Neural cell (in vitro differentiated cells): Measurements from ENCODE around the gene DGKA. TPM values are rescaled to one million over a fixed set of nuclear protein-coding genes. Genes with fewer than 3 reads are reported as not detected.

Source experiments
- H2AFZ ChIP-seq: fragments of 200-600, 300-800 bp; sonication (generic), shearing (Covaris generic); 2 replicates; pipeline ENCODE4 v1.6.0; 2014; ENCODE audit warnings: low read depth, mild to moderate bottlenecking, antibody characterized with exemption, low read length, moderate library complexity
- H3F3A ChIP-seq: fragments of 200-600 bp; shearing (Covaris generic); 2 replicates; pipeline ENCODE4 v1.6.1; 2016; ENCODE audit warnings: mild to moderate bottlenecking, moderate library complexity, mixed read lengths, antibody characterized with exemption, low read length; ENCODE audit not compliant: insufficient read depth, poor library complexity, severe bottlenecking
- H3K27ac ChIP-seq: fragments of 200-600, 300-800 bp; sonication (generic), shearing (Covaris generic); 2 replicates; pipeline ENCODE4 v1.5.1; 2014; ENCODE audit warnings: mild to moderate bottlenecking, low read length, moderate library complexity
- H3K27me3 ChIP-seq: fragments of 300-800, 200-600 bp; sonication (generic), shearing (Covaris generic); 2 replicates; pipeline ENCODE4 v1.6.0; 2014; ENCODE audit warnings: mild to moderate bottlenecking, low read depth, low read length, moderate library complexity; ENCODE audit not compliant: insufficient read depth
- H3K36me3 ChIP-seq: fragments of 300-800, 200-600 bp; sonication (generic), shearing (Covaris generic); 2 replicates; pipeline ENCODE4 v1.5.1; 2014; ENCODE audit warnings: mild to moderate bottlenecking, antibody characterized with exemption, low read length, moderate library complexity; ENCODE audit not compliant: insufficient read depth
- H3K4me2 ChIP-seq: fragments of 300-800, 200-600 bp; sonication (generic), shearing (Covaris generic); 2 replicates; pipeline ENCODE4 v1.6.0; 2014; ENCODE audit warnings: mild to moderate bottlenecking, low read length
- H3K4me3 ChIP-seq: fragments of 300-800, 200-600 bp; sonication (generic), shearing (Covaris generic); 2 replicates; pipeline ENCODE4 v1.5.1; 2014; ENCODE audit warnings: mild to moderate bottlenecking, low read length, moderate library complexity
- H3K79me2 ChIP-seq: fragments of 200-600 bp; shearing (Covaris generic); replicated peaks from 2 replicates; pipeline ENCODE4 v1.6.0; 2014; ENCODE audit warnings: mild to moderate bottlenecking, low read length, moderate library complexity; ENCODE audit not compliant: insufficient read depth
- H3K9ac ChIP-seq: fragments of 300-800, 200-600 bp; sonication (generic), shearing (Covaris generic); 2 replicates; pipeline ENCODE4 v1.6.1; 2016; ENCODE audit warnings: mild to moderate bottlenecking, low read length, mixed read lengths
- H3K9me2 ChIP-seq: fragments of 200-600 bp; shearing (Covaris generic); 2 replicates; pipeline ENCODE4 v1.6.1; 2016; ENCODE audit warnings: mild to moderate bottlenecking, low read length, mixed read lengths; ENCODE audit not compliant: insufficient read depth
- H3K9me3 ChIP-seq: fragments of 200-600, 300-800 bp; sonication (generic), shearing (Covaris generic); 2 replicates; pipeline ENCODE4 v1.6.1; 2016; ENCODE audit warnings: mild to moderate bottlenecking, mixed run types, low read length, moderate library complexity, mixed read lengths
- H4K20me1 ChIP-seq: fragments of 200-600 bp; shearing (Covaris generic); 2 replicates; pipeline ENCODE4 v1.6.1; 2016; ENCODE audit warnings: mild to moderate bottlenecking, mixed run types; ENCODE audit not compliant: insufficient read depth
- CTCF ChIP-seq: fragments of 450-650 bp; IDR thresholded peaks from 2 replicates; pipeline ENCODE4 v1.5.1; 2014; ENCODE audit warnings: antibody characterized with exemption, mild to moderate bottlenecking, moderate library complexity; ENCODE audit not compliant: poor library complexity, severe bottlenecking
- EP300 ChIP-seq: fragments of 450-650 bp; conservative IDR thresholded peaks from 2 replicates; pipeline ENCODE4 v1.6.1; 2014; ENCODE audit warnings: antibody characterized with exemption, mild to moderate bottlenecking, moderate library complexity; ENCODE audit not compliant: poor library complexity, severe bottlenecking
- EZH2 ChIP-seq: fragments of 200-600, 300-800 bp; shearing (Covaris generic), sonication (generic); IDR thresholded peaks from 2 replicates; pipeline ENCODE4 v1.6.1; 2014; ENCODE audit warnings: antibody characterized with exemption, low read length, borderline replicate concordance, mild to moderate bottlenecking; ENCODE audit not compliant: insufficient read depth, poor library complexity, severe bottlenecking
- MXI1 ChIP-seq: fragments of 450-650 bp; conservative IDR thresholded peaks from 2 replicates; pipeline ENCODE4 v1.6.1; 2014; ENCODE audit warnings: antibody characterized with exemption, mild to moderate bottlenecking; ENCODE audit not compliant: poor library complexity, severe bottlenecking
- POLR2AphosphoS5 ChIP-seq: IDR thresholded peaks from 2 replicates; pipeline ENCODE4 v1.6.1; 2012
- RAD21 ChIP-seq: fragments of 450-650 bp; conservative IDR thresholded peaks from 2 replicates; pipeline ENCODE4 v1.6.1; 2014; ENCODE audit warnings: antibody characterized with exemption, mild to moderate bottlenecking, moderate library complexity
- REST ChIP-seq: IDR thresholded peaks from 2 replicates; pipeline ENCODE4 v1.6.1; 2012; ENCODE audit warnings: borderline replicate concordance
- TAF1 ChIP-seq: IDR thresholded peaks from 2 replicates; pipeline ENCODE4 v1.6.1; 2012; ENCODE audit warnings: low read depth
- polyA plus RNA-seq: library from polyadenylated mRNA; depleted of rRNA; stranded (reverse); fragments of >200 nt; gene quantifications from 2 replicates; pipeline ENCODE4 v1.2.3, GENCODE V29; 2014

DGKA gene
- polyA plus RNA-seq, 1 donor from 2014 or later: 1.1 TPM

- Histone ChIP-seq H3K27me3 (peaks cover 40% of the 10 kb centered on the region), H2AFZ (peak overlapping the region; percentile 2), H3K9ac (peak overlapping the region; percentile 55)
These were observed 386 bp downstream of the DGKA start for GRCh38 chr12:55931317-55931779.

GRCh38 chr12:55931780-55932550, 1.0 kb downstream of the DGKA start:
- H3K27ac ChIP-seq: no peak overlapping the region
- H2AFZ ChIP-seq: peak overlapping the region; percentile 2
- no peaks in the 10 kb centered on the region for H4K20me1 ChIP-seq
- H3K9ac ChIP-seq: peak overlapping the region; percentile 55
- no peak for TF ChIP-seq TAF1
- no peak for TF ChIP-seq CTCF
- TF ChIP-seq RAD21: no peak
- no peak for TF ChIP-seq EP300
- TF ChIP-seq MXI1: no peak
- TF ChIP-seq EZH2: no peak
- H3K9me3 ChIP-seq: no peaks in the 10 kb centered on the region
- H3K36me3 ChIP-seq: no peaks in the 10 kb centered on the region
- peak overlapping the region; percentile 53 for H3K4me2 ChIP-seq
- no peaks in the 10 kb centered on the region for H3F3A ChIP-seq
- no peaks in the 10 kb centered on the region for H3K9me2 ChIP-seq
- peaks cover 40% of the 10 kb centered on the region for H3K27me3 ChIP-seq
- H3K79me2 ChIP-seq: peaks cover 6% of the 10 kb centered on the region
- peak overlapping the region; percentile 67 for H3K4me3 ChIP-seq

More at GRCh38 chr12:55931317-55931779, 386 bp downstream of the DGKA start:
- TF ChIP-seq RAD21 (no peak), REST (no peak), MXI1 (no peak), CTCF (no peak), EZH2 (no peak), EP300 (no peak), POLR2AphosphoS5 (no peak)
- H3K9me2 ChIP-seq: no peaks in the 10 kb centered on the region
- peak overlapping the region; percentile 53 for H3K4me2 ChIP-seq
- no peaks in the 10 kb centered on the region for H3K9me3 ChIP-seq
- no peak overlapping the region for H3K27ac ChIP-seq
- H3K79me2 ChIP-seq: peaks cover 9% of the 10 kb centered on the region
- H3F3A ChIP-seq: no peaks in the 10 kb centered on the region
- H3K4me3 ChIP-seq: peak overlapping the region; percentile 67
- H4K20me1 ChIP-seq: no peaks in the 10 kb centered on the region
- H3K36me3 ChIP-seq: no peaks in the 10 kb centered on the region
